Neuronal stem cell (in vitro differentiated cells): ENCODE data around the gene PRKAG3.

ENCODE experiments used
- DNase-seq: peaks from one replicate; pipeline ENCODE4 v3.0.0-alpha.2; 2013; ENCODE audit warnings: low spot score
- H2AFZ ChIP-seq: one replicate; pipeline ENCODE4 v1.6.1; 2013; ENCODE audit warnings: mild to moderate bottlenecking, low read length, inconsistent platforms
- H2AK5ac ChIP-seq: 2 replicates; pipeline ENCODE4 v1.6.1; 2013; ENCODE audit warnings: low read depth, mild to moderate bottlenecking, inconsistent platforms, low read length, moderate library complexity, mixed read lengths
- H2BK120ac ChIP-seq: 2 replicates; pipeline ENCODE4 v1.6.1; 2013; ENCODE audit warnings: low read depth, mild to moderate bottlenecking, inconsistent platforms, low read length, moderate library complexity, mixed read lengths
- H2BK12ac ChIP-seq: one replicate; pipeline ENCODE4 v1.6.1; 2013; ENCODE audit warnings: low read length, inconsistent platforms
- H2BK15ac ChIP-seq: 2 replicates; pipeline ENCODE4 v1.6.1; 2013; ENCODE audit warnings: mild to moderate bottlenecking, low read length, inconsistent platforms, mixed read lengths
- H2BK5ac ChIP-seq: one replicate; pipeline ENCODE4 v1.6.1; 2013; ENCODE audit warnings: inconsistent platforms, mild to moderate bottlenecking, low read length, moderate library complexity
- H3K14ac ChIP-seq: one replicate; pipeline ENCODE4 v1.6.1; 2013; ENCODE audit warnings: low read length, inconsistent platforms
- H3K18ac ChIP-seq: 2 replicates; pipeline ENCODE4 v1.6.1; 2013; ENCODE audit warnings: low read length, inconsistent platforms
- H3K23ac ChIP-seq: 2 replicates; pipeline ENCODE4 v1.6.1; 2013; ENCODE audit warnings: low read depth, mild to moderate bottlenecking, mixed read lengths, low read length, inconsistent platforms; ENCODE audit not compliant: poor library complexity
- H3K27ac ChIP-seq: replicated peaks from 3 replicates; pipeline ENCODE4 v1.5.1; 2013; ENCODE audit warnings: low read length, inconsistent platforms
- H3K27me3 ChIP-seq, 3 experiments: 2 replicates each; pipeline ENCODE4 v1.6.1; 2013; ENCODE audit warnings: low read length in 3 of 3, mild to moderate bottlenecking in 2 of 3, inconsistent platforms in 1 of 3, low read depth in 1 of 3, mixed read lengths in 1 of 3, moderate library complexity in 1 of 3; ENCODE audit not compliant: control insufficient read depth in 3 of 3, insufficient read depth in 3 of 3
- H3K36me3 ChIP-seq, 2 donors: replicated peaks in 1 of 2; 2 replicates each; pipeline ENCODE4 v1.6.1; 2013; ENCODE audit warnings: low read length in 2 of 2; ENCODE audit not compliant: control insufficient read depth in 2 of 2, insufficient read depth in 2 of 2
- H3K4ac ChIP-seq: 2 replicates; pipeline ENCODE4 v1.6.1; 2013; ENCODE audit warnings: inconsistent platforms, mild to moderate bottlenecking, low read length, moderate library complexity
- H3K4me1 ChIP-seq, 2 donors: 1 replicate in 1 of 2; 2 replicates in 1 of 2; pipeline ENCODE4 v1.6.1; 2013; ENCODE audit warnings: low read length in 2 of 2, low read depth in 1 of 2; ENCODE audit not compliant: control insufficient read depth in 2 of 2, insufficient read depth in 1 of 2
- H3K4me2 ChIP-seq: one replicate; pipeline ENCODE4 v1.6.1; 2013; ENCODE audit warnings: mild to moderate bottlenecking, low read length, inconsistent platforms; ENCODE audit not compliant: insufficient read depth, poor library complexity, severe bottlenecking
- H3K4me3 ChIP-seq, 2 donors: 2 replicates each; pipeline ENCODE4 v1.5.1; 2013; ENCODE audit warnings: low read length in 2 of 2, mild to moderate bottlenecking in 2 of 2, inconsistent platforms in 1 of 2, moderate library complexity in 1 of 2
- H3K79me1 ChIP-seq: one replicate; pipeline ENCODE4 v1.6.1; 2013; ENCODE audit warnings: low read depth, mild to moderate bottlenecking, inconsistent platforms, low read length, moderate library complexity
- H3K9ac ChIP-seq: one replicate; pipeline ENCODE4 v1.6.1; 2013; ENCODE audit warnings: mild to moderate bottlenecking, low read depth, low read length, inconsistent platforms; ENCODE audit not compliant: poor library complexity
- H3K9me3 ChIP-seq, 2 donors: replicated peaks in 1 of 2; 2 replicates each; pipeline versions ENCODE3 to v1.6.1; 2013; ENCODE audit warnings: low read length in 2 of 2, mild to moderate bottlenecking in 2 of 2, inconsistent platforms in 1 of 2, low read depth in 1 of 2, mixed read lengths in 1 of 2, moderate library complexity in 1 of 2; ENCODE audit not compliant: control insufficient read depth in 2 of 2, insufficient read depth in 1 of 2
- H4K8ac ChIP-seq: one replicate; pipeline ENCODE4 v1.6.1; 2013; ENCODE audit warnings: low read depth, mild to moderate bottlenecking, inconsistent platforms, low read length, moderate library complexity
- H4K91ac ChIP-seq: one replicate; pipeline ENCODE4 v1.6.1; 2013; ENCODE audit warnings: low read length, low read depth, mild to moderate bottlenecking, inconsistent platforms; ENCODE audit not compliant: poor library complexity
- WGBS, 2 donors: extraction: QIAGEN DNeasy Blood & Tissue Kit; methylation state at CpG; one replicate each; pipeline ENCODE4 v1.1.7; 2013; ENCODE audit warnings: missing lambda C conversion rate in 2 of 2, mixed read lengths in 1 of 2; ENCODE audit not compliant: insufficient read length in 2 of 2, insufficient replicate concordance in 1 of 2; ENCODE audit errors: extremely low coverage in 2 of 2; 5-methylcytosine and 5-hydroxymethylcytosine counted together

PRKAG3 gene

DNA sequence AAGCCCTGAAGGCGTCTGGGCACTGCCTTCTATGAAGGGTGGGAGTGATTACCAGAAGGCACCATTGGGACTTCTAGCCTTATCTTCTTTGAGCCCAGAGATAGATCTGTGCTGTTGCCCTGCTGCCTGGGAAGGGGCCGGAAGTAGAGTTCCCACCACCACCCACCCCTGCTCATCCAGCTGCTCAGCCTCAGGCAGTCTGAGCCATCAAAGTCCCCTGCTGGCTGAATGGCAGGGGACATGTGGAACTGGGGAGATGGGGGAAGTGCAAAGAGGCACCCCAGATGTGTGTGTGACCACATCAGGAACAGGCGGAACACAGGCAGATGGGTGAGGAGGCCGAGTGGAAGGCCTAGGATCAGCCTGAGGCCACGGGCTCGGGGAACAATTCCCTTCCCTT is 45.7 kb upstream of the PRKAG3 start:
- H2BK12ac ChIP-seq: no peak overlapping the region
- no peaks in the 10 kb centered on the region for H3K36me3 ChIP-seq
- DNase-seq: no peak
- no peak overlapping the region for H2BK5ac ChIP-seq
- no peaks in the 10 kb centered on the region for H3K79me1 ChIP-seq
- H3K4me2 ChIP-seq: no peak overlapping the region
- no peak overlapping the region for H3K14ac ChIP-seq
- peak overlapping the region; percentile 21 for H2AK5ac ChIP-seq
- H3K9ac ChIP-seq: no peak overlapping the region
- peaks cover 42 to 99% (median 91%) of the 10 kb centered on the region in 3 experiments for H3K27me3 ChIP-seq
- H3K27ac ChIP-seq: no peak overlapping the region
- no peak overlapping the region for H3K4me3 ChIP-seq
- H2BK120ac ChIP-seq: no peak overlapping the region
- H3K4ac ChIP-seq: no peak overlapping the region
- H3K18ac ChIP-seq: no peak overlapping the region
- H4K91ac ChIP-seq: no peak overlapping the region
- H2AFZ ChIP-seq: no peak overlapping the region
- H2BK15ac ChIP-seq: no peak overlapping the region
- peaks cover 0 to under 1% of the 10 kb centered on the region in 2 donors for H3K9me3 ChIP-seq
- peaks cover 8 to 16% of the 10 kb centered on the region in 2 donors for H3K4me1 ChIP-seq
- H4K8ac ChIP-seq: no peak overlapping the region
- H3K23ac ChIP-seq: no peak overlapping the region
- no CpG with 5 or more reads among the region's 6 CpGs for WGBS, 2 donors

DNA sequence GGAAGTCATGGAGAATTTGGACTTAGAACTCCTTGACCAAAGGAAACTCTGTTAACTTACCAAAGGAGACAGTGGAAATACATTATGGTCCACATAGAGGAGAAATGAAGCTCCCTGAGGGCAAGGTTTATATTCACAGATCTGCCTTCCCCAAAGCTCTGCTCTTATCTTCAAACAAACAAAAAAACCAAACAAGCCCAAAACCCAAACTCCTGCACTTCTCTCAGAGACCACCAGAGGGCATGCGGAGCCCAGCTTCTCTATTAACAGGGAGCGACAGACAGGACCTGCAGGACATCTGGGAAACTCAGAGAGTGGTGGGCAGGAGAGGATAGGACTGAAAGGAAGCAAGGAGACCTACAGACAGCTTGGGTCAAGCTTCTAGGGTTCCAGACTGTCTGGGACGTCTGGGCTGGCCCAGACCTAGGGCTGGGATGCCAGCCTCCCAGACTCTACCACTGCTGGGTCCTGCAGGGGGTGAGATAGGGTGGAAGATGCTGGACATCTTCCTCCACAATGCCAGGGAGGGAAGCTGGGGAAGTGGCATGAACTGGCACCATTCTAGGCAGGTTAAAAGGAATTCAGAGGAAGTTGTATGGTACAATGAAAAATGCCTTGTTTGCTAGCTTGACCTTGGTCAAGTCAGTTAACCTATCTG is 45.1 kb upstream of the PRKAG3 start:
- Histone ChIP-seq H3K27me3 (peaks cover 47 to 99% (median 91%) of the 10 kb centered on the region in 3 experiments), H3K4ac (no peak overlapping the region)
- WGBS, 2 donors: no CpG with 5 or more reads among the region's 3 CpGs

DNA sequence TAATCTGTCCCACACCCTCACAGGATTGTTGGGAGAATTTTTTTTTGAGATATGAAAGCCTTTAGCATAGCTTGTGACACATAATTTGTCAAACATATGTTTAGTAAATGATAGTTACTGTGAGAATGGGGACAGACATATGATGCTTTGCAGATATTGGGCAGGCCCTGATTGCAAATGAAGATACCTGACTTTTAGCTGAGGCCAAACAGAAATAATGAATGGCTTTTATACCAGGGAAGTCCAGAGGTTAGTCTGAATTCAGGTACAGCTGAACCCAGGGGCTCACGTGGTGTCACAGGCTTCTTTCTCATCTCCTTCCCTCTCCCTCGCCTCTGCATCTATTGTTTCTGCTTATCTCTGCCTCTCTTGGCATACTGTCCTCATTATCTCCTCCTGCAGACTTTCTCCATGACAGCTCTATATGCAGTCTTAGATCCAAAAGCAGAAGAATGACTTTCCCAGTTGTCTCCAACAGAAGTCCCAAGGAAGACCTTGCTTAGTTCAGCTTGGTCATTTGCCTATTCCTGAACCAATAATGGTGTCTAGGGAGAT is 44.2 kb upstream of the PRKAG3 start:
- no peak for DNase-seq
- Histone ChIP-seq H2BK120ac (no peak overlapping the region), H3K27ac (no peak overlapping the region), H2BK15ac (no peak overlapping the region), H3K9me3 (peaks cover 0 to 3% of the 10 kb centered on the region in 2 donors), H3K23ac (no peak overlapping the region), H3K4me2 (no peak overlapping the region), H2BK12ac (no peak overlapping the region), H3K4ac (no peak overlapping the region), H3K14ac (no peak overlapping the region), H3K18ac (no peak overlapping the region), H3K4me1 (peaks cover 8 to 16% of the 10 kb centered on the region in 2 donors), H2AFZ (no peak overlapping the region), H3K36me3 (no peaks in the 10 kb centered on the region), H3K9ac (no peak overlapping the region), H4K91ac (no peak overlapping the region), H3K27me3 (peaks cover 50 to 99% (median 91%) of the 10 kb centered on the region in 3 experiments), H4K8ac (no peak overlapping the region), H2AK5ac (no peak overlapping the region), H3K79me1 (no peaks in the 10 kb centered on the region), H2BK5ac (no peak overlapping the region), H3K4me3 (no peak overlapping the region)
- no CpG with 5 or more reads among the region's 2 CpGs for WGBS, 2 donors

More for the DNA sequence above, 45.1 kb upstream of the PRKAG3 start:
- Histone ChIP-seq H3K4me2 (no peak overlapping the region), H2AK5ac (no peak overlapping the region), H3K27ac (no peak overlapping the region), H2BK12ac (no peak overlapping the region), H3K18ac (no peak overlapping the region), H2BK5ac (no peak overlapping the region), H3K4me1 (peaks cover 8 to 16% of the 10 kb centered on the region in 2 donors), H2AFZ (no peak overlapping the region), H3K9me3 (peaks cover 0 to 3% of the 10 kb centered on the region in 2 donors), H3K36me3 (no peaks in the 10 kb centered on the region), H3K23ac (no peak overlapping the region), H3K4me3 (no peak overlapping the region), H3K9ac (no peak overlapping the region), H3K79me1 (no peaks in the 10 kb centered on the region), H3K14ac (no peak overlapping the region), H4K91ac (no peak overlapping the region), H2BK120ac (no peak overlapping the region), H4K8ac (no peak overlapping the region), H2BK15ac (no peak overlapping the region)
- DNase-seq: peak; percentile 81

DNA sequence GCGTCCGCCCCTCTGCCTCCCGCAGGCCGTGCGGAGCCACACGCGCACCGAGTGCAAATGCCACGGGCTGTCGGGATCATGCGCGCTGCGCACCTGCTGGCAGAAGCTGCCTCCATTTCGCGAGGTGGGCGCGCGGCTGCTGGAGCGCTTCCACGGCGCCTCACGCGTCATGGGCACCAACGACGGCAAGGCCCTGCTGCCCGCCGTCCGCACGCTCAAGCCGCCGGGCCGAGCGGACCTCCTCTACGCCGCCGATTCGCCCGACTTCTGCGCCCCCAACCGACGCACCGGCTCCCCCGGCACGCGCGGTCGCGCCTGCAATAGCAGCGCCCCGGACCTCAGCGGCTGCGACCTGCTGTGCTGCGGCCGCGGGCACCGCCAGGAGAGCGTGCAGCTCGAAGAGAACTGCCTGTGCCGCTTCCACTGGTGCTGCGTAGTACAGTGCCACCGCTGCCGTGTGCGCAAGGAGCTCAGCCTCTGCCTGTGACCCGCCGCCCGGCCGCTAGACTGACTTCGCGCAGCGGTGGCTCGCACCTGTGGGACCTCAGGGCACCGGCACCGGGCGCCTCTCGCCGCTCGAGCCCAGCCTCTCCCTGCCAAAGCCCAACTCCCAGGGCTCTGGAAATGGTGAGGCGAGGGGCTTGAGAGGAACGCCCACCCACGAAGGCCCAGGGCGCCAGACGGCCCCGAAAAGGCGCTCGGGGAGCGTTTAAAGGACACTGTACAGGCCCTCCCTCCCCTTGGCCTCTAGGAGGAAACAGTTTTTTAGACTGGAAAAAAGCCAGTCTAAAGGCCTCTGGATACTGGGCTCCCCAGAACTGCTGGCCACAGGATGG is 42.0 kb upstream of the PRKAG3 start:
- no peak overlapping the region for H3K4me2 ChIP-seq
- no CpG with 5 or more reads among the region's 86 CpGs for WGBS, 2 donors
- peaks cover 43 to 99% (median 92%) of the 10 kb centered on the region in 3 experiments for H3K27me3 ChIP-seq
- no peak for DNase-seq
- no peaks in the 10 kb centered on the region for H3K36me3 ChIP-seq
- peak overlapping the region; percentile 17 for H3K14ac ChIP-seq
- H2AK5ac ChIP-seq: no peak overlapping the region
- no peak overlapping the region for H3K4ac ChIP-seq
- peak overlapping the region; percentile 56 for H2AFZ ChIP-seq
- peak overlapping the region; percentile 81 for H3K18ac ChIP-seq
- H3K4me3 ChIP-seq: peak overlapping the region in 1 of 2 donors; percentile 42
- H4K8ac ChIP-seq: no peak overlapping the region
- H2BK12ac ChIP-seq: no peak overlapping the region
- peaks cover 0 to 7% of the 10 kb centered on the region in 2 donors for H3K4me1 ChIP-seq
- H3K9ac ChIP-seq: no peak overlapping the region
- H3K27ac ChIP-seq: no peak overlapping the region
- no peak overlapping the region for H2BK15ac ChIP-seq
- H3K23ac ChIP-seq: peak overlapping the region; percentile 71
- no peak overlapping the region for H2BK5ac ChIP-seq
- no peak overlapping the region for H4K91ac ChIP-seq
- peaks cover 0 to 8% of the 10 kb centered on the region in 2 donors for H3K9me3 ChIP-seq
- no peak overlapping the region for H2BK120ac ChIP-seq
- no peaks in the 10 kb centered on the region for H3K79me1 ChIP-seq
